HepG2 (cell line): Measurements from ENCODE around the gene TNRC18.

ENCODE experiments used
- CENPBD1 ChIP-seq: sonication (generic); formaldehyde crosslinking; IDR thresholded peaks from 2 replicates; pipeline ENCODE4 v1.8.0; 2022; ENCODE audit warnings: missing genetic modification reagents, low read depth, mild to moderate bottlenecking, borderline replicate concordance
- CTCF ChIP-seq: sonication (generic); formaldehyde crosslinking; IDR thresholded peaks from 2 replicates; pipeline ENCODE4 v1.5.0; 2020; ENCODE audit warnings: mild to moderate bottlenecking, missing genetic modification reagents, moderate library complexity
- IRF1 ChIP-seq: sonication (generic); formaldehyde crosslinking; IDR thresholded peaks from 2 replicates; pipeline ENCODE4 v1.4.0; 2020; ENCODE audit warnings: low read depth, mild to moderate bottlenecking, missing genetic modification reagents
- MXD4 ChIP-seq: IDR thresholded peaks from 2 replicates; pipeline ENCODE4 v1.6.1; 2016; ENCODE audit warnings: mild to moderate bottlenecking, missing biosample characterization, missing genetic modification reagents
- NR2C2 ChIP-seq: sonication (generic); formaldehyde crosslinking; IDR thresholded peaks from 2 replicates; pipeline ENCODE4 v1.4.0; 2020; ENCODE audit warnings: missing genetic modification reagents, mild to moderate bottlenecking, moderate library complexity, borderline replicate concordance
- PRDM15 ChIP-seq: sonication (generic); formaldehyde crosslinking; IDR thresholded peaks from 2 replicates; pipeline ENCODE4 v1.4.0; 2020; ENCODE audit warnings: missing genetic modification reagents
- RCOR2 ChIP-seq: IDR thresholded peaks from 2 replicates; pipeline ENCODE4 v1.6.1; 2016; ENCODE audit warnings: missing biosample characterization, missing genetic modification reagents
- REST ChIP-seq, 2 experiments: IDR thresholded peaks; 2 replicates each; pipeline ENCODE4 v1.6.1; 2011 to 2012; ENCODE audit warnings: low read length in 2 of 2, borderline replicate concordance in 1 of 2, low read depth in 1 of 2, mild to moderate bottlenecking in 1 of 2, moderate library complexity in 1 of 2
- RNF2 ChIP-seq: fragments of 450-650 bp; conservative IDR thresholded peaks from 2 replicates; pipeline ENCODE4 v1.6.1; 2016; ENCODE audit warnings: low read depth
- ZFX ChIP-seq: sonication (generic); formaldehyde crosslinking; IDR thresholded peaks from 2 replicates; pipeline ENCODE4 v1.4.0; 2020; ENCODE audit warnings: mild to moderate bottlenecking, low read depth, missing genetic modification reagents, moderate library complexity
- ZNF18 ChIP-seq: sonication (generic); formaldehyde crosslinking; IDR thresholded peaks from 2 replicates; pipeline ENCODE4 v1.8.0; 2022; ENCODE audit warnings: mild to moderate bottlenecking, missing genetic modification reagents; ENCODE audit not compliant: insufficient replicate concordance
- ZNF235 ChIP-seq: sonication (generic); formaldehyde crosslinking; IDR thresholded peaks from 2 replicates; pipeline ENCODE4 v1.8.1; 2023; ENCODE audit warnings: mild to moderate bottlenecking, missing genetic modification reagents, borderline replicate concordance
- ZNF407 ChIP-seq: sonication (generic); formaldehyde crosslinking; IDR thresholded peaks from one replicate; pipeline ENCODE4 v1.5.1; 2020; ENCODE audit warnings: mild to moderate bottlenecking, missing genetic modification reagents; ENCODE audit errors: not compliant biosample characterization

GRCh38 chr7:5431560-5432015 lies 8.0 kb upstream of the TNRC18 start:
- TF ChIP-seq NR2C2 (no peak), CENPBD1 (CRISPR knock-in tag) (no peak), ZFX (CRISPR knock-in tag) (no peak), IRF1 (CRISPR knock-in tag) (no peak), RNF2 (no peak), PRDM15 (CRISPR knock-in tag) (no peak), CTCF (CRISPR knock-in tag) (no peak), RCOR2 (CRISPR knock-in tag) (no peak), ZNF407 (no peak), REST (IDR thresholded peaks at IDR 0.05; ENCODE audit: borderline replicate concordance in 1 of 2, low read depth in 1 of 2, low read length in 2 of 2) (no peak), ZNF235 (no peak), ZNF18 (no peak), MXD4 (CRISPR knock-in tag) (no peak)
